HepG2 (cell line): Measurements from ENCODE around the gene RRP9. TPM values are rescaled to one million over a fixed set of nuclear protein-coding genes. Genes with fewer than 3 reads are reported as not detected.

Source experiments
- CEBPB ChIP-seq: IDR thresholded peaks from 2 replicates; pipeline ENCODE4 v1.6.1; 2011; ENCODE audit warnings: low read depth, low read length, improper control_type of control experiment, borderline replicate concordance
- DNMT1 ChIP-seq: sonication (generic); formaldehyde crosslinking; IDR thresholded peaks from 2 replicates; pipeline ENCODE4 v1.5.1; 2020; ENCODE audit warnings: mild to moderate bottlenecking, missing genetic modification reagents
- HNRNPLL ChIP-seq: fragments of 200-400 bp; formaldehyde crosslinking; IDR thresholded peaks from 2 replicates; pipeline ENCODE4 v1.6.1; 2017; ENCODE audit warnings: mild to moderate bottlenecking, low read depth, low read length; ENCODE audit not compliant: poor library complexity, severe bottlenecking
- KMT2B ChIP-seq: IDR thresholded peaks from 2 replicates; pipeline ENCODE4 v1.6.1; 2016; ENCODE audit warnings: missing genetic modification reagents, missing compliant biosample characterization
- MXD1 ChIP-seq: sonication (generic); formaldehyde crosslinking; IDR thresholded peaks from 2 replicates; pipeline ENCODE4 v1.4.0; 2020; ENCODE audit warnings: mild to moderate bottlenecking, missing genetic modification reagents
- PHB2 ChIP-seq: fragments of 450-650 bp; IDR thresholded peaks from 2 replicates; pipeline ENCODE4 v1.6.1; 2018; ENCODE audit not compliant: partially characterized antibody
- RXRA ChIP-seq: sonication (generic); formaldehyde crosslinking; IDR thresholded peaks from 2 replicates; pipeline ENCODE4 v1.5.1; 2020; ENCODE audit warnings: missing genetic modification reagents
- SMAD1 ChIP-seq: sonication (generic); formaldehyde crosslinking; IDR thresholded peaks from 2 replicates; pipeline ENCODE4 v1.4.0; 2020; ENCODE audit warnings: missing genetic modification reagents, low read depth, mild to moderate bottlenecking, borderline replicate concordance
- SMARCE1 ChIP-seq: fragments of 450-650 bp; IDR thresholded peaks from 2 replicates; pipeline ENCODE4 v1.6.1; 2017; ENCODE audit warnings: borderline replicate concordance
- SMC3 ChIP-seq: IDR thresholded peaks from 2 replicates; pipeline ENCODE4 v1.6.1; 2011; ENCODE audit warnings: low read length, improper control_type of control experiment
- SNAPC2 ChIP-seq: sonication (generic); formaldehyde crosslinking; IDR thresholded peaks from 2 replicates; pipeline ENCODE4 v1.8.1; 2022; ENCODE audit warnings: mild to moderate bottlenecking, missing genetic modification reagents
- SYNCRIP ChIP-seq: fragments of 200-400 bp; formaldehyde crosslinking; IDR thresholded peaks from 2 replicates; pipeline ENCODE4 v1.6.1; 2018; ENCODE audit warnings: mild to moderate bottlenecking, low read depth, low read length; ENCODE audit not compliant: insufficient read depth
- TCF12 ChIP-seq, 2 experiments: fragments of 450-650 bp in 1 of 2; sonication (generic) in 1 of 2; formaldehyde crosslinking in 1 of 2; IDR thresholded peaks; 2 replicates each; pipeline versions ENCODE4 v1.6.1 to v1.8.0; 2017 to 2022; ENCODE audit warnings: antibody characterized with exemption in 1 of 2, mild to moderate bottlenecking in 1 of 2, missing genetic modification reagents in 1 of 2, moderate library complexity in 1 of 2
- WIZ ChIP-seq: sonication (generic); formaldehyde crosslinking; IDR thresholded peaks from 2 replicates; pipeline ENCODE4 v1.5.1; 2020; ENCODE audit warnings: mild to moderate bottlenecking, missing genetic modification reagents
- ZFAT ChIP-seq: sonication (generic); formaldehyde crosslinking; conservative IDR thresholded peaks from 2 replicates; pipeline ENCODE4 v1.8.1; 2023; ENCODE audit warnings: missing genetic modification reagents, inconsistent platforms
- ZFP36 ChIP-seq: fragments of 150-350 bp; IDR thresholded peaks from 2 replicates; pipeline ENCODE4 v1.6.1; 2018; ENCODE audit warnings: borderline replicate concordance, low read length, low read depth; ENCODE audit not compliant: partially characterized antibody
- ZFP36L2 ChIP-seq: sonication (generic); formaldehyde crosslinking; IDR thresholded peaks from 2 replicates; pipeline ENCODE4 v1.4.0; 2020; ENCODE audit warnings: missing genetic modification reagents
- ZNF101 ChIP-seq: sonication (generic); formaldehyde crosslinking; IDR thresholded peaks from 2 replicates; pipeline ENCODE4 v1.4.0; 2020; ENCODE audit warnings: mild to moderate bottlenecking, low read depth, missing genetic modification reagents, borderline replicate concordance
- ZNF550 ChIP-seq: sonication (generic); formaldehyde crosslinking; IDR thresholded peaks from 2 replicates; pipeline ENCODE4 v1.4.0; 2020; ENCODE audit warnings: mild to moderate bottlenecking, missing genetic modification reagents, borderline replicate concordance
- ZNF570 ChIP-seq: sonication (generic); formaldehyde crosslinking; IDR thresholded peaks from 2 replicates; pipeline ENCODE4 v1.4.0; 2020; ENCODE audit warnings: mild to moderate bottlenecking, missing genetic modification reagents, borderline replicate concordance
- polyA plus RNA-seq, 8 experiments: library from polyadenylated mRNA; depleted of rRNA in 3 of 8; stranded (reverse) in 7 of 8; unstranded in 1 of 8; fragments of >200 nt; fragmentation: Illumina TruSeq in 4 of 8; extraction: Trizol in 4 of 8; gene quantifications; 2 replicates each; pipeline versions ENCODE4 v1.2.1 to v1.2.3, GENCODE V29; 2011 to 2016; ENCODE audit warnings: low read depth in 4 of 8, missing spikeins in 1 of 8, mixed read lengths in 1 of 8; ENCODE audit not compliant: insufficient read depth in 1 of 8
- total RNA-seq, 5 experiments: library from RNA; depleted of rRNA; stranded (reverse); fragments of >200 nt; fragmentation: Illumina TruSeq; extraction: Trizol; gene quantifications; 2 replicates each; pipeline ENCODE4 v1.2.3, GENCODE V29; 2016; ENCODE audit warnings: low read depth in 1 of 5
- TF ChIP-seq, protein P1 (sequence below): sonication (generic); formaldehyde crosslinking; IDR thresholded peaks from 2 replicates; pipeline ENCODE4 v1.5.0; 2020; ENCODE audit warnings: mild to moderate bottlenecking, missing genetic modification reagents
- TF ChIP-seq, protein P2 (sequence below): IDR thresholded peaks from 2 replicates; pipeline ENCODE4 v1.6.1; 2016; ENCODE audit warnings: mild to moderate bottlenecking, missing biosample characterization, missing genetic modification reagents
- TF ChIP-seq, protein P3 (sequence below): sonication (generic); formaldehyde crosslinking; IDR thresholded peaks from 2 replicates; pipeline ENCODE4 v1.8.0; 2023; ENCODE audit warnings: mild to moderate bottlenecking, missing genetic modification reagents
- TF ChIP-seq, protein P4 (sequence below): sonication (generic); formaldehyde crosslinking; IDR thresholded peaks from 2 replicates; pipeline ENCODE4 v1.4.0; 2020; ENCODE audit warnings: missing genetic modification reagents

The RRP9 gene
- total and polyA plus RNA-seq, 2 of the 13 experiments (the other 11 are each of a cell fraction or from before 2014, with no cell fraction given), result 14.8 to 44.0 TPM

DNA sequence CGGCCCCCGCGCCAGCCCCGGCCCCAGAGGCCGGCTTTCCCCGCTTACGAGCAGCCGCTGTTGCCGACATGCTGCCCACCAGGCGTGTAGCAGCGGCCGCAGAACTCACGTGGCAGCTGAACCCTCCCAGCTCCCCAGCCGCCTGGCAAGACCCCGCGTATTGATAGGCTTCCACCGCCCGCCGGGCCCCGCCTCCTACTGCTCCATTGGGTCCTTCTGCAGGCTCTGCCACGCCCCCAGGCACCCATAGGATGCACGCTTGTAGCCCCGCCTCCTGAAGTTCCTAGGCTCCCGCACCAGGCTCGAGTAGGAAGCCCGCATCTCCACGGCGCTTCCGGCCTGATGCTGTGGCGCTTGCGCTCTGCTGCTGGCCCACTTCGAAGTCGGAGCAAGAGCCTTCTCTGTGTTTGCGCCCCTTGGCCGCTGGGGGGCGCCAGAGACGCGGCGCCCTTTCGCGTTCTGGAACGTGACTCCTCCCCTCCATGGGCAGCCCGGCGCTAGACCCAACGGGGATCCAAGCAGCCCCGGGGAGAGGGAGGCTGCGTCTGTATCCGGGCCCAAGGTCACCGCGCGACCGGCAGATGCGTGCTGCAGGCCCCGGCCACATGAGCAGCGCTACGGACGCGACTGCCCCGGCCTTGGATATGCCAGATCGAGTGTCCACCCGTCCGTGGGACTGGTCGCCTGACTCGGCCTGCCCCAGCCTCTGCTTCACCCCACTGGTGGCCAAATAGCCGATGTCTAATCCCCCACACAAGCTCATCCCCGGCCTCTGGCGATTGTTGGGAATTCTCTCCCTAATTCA lies at the start of gene RRP9, which contains the start of gene PARP3 (continued):
- TF ChIP-seq, protein P1, sequence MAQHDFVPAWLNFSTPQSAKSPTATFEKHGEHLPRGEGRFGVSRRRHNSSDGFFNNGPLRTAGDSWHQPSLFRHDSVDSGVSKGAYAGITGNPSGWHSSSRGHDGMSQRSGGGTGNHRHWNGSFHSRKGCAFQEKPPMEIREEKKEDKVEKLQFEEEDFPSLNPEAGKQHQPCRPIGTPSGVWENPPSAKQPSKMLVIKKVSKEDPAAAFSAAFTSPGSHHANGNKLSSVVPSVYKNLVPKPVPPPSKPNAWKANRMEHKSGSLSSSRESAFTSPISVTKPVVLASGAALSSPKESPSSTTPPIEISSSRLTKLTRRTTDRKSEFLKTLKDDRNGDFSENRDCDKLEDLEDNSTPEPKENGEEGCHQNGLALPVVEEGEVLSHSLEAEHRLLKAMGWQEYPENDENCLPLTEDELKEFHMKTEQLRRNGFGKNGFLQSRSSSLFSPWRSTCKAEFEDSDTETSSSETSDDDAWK (CRISPR knock-in tag), result no peak
- TF ChIP-seq HNRNPLL (peak; percentile 74), SYNCRIP (no peak), CEBPB (no peak), TCF12 (IDR thresholded peaks at IDR 0.05) (no peak), TCF12 (CRISPR knock-in tag; IDR thresholded peaks at IDR 0.05) (no peak), SMARCE1 (no peak), ZFP36 (no peak), MXD1 (CRISPR knock-in tag) (peak; percentile 98), ZFP36L2 (CRISPR knock-in tag) (no peak), ZFAT (no peak), PHB2 (no peak), ZNF101 (no peak), SNAPC2 (CRISPR knock-in tag) (no peak), ZNF570 (CRISPR knock-in tag) (no peak), ZNF550 (CRISPR knock-in tag) (no peak), SMC3 (peak; percentile 16; the same call in 1 of the 2 replicates), RXRA (CRISPR knock-in tag) (peak; percentile 87), KMT2B (CRISPR knock-in tag) (peak; percentile 77), WIZ (CRISPR knock-in tag) (no peak; the same call in 1 of the 2 replicates), SMAD1 (peak; percentile 91; the same call in 1 of the 2 replicates), DNMT1 (CRISPR knock-in tag) (no peak; the same call in 1 of the 2 replicates)
- TF ChIP-seq, protein P2, sequence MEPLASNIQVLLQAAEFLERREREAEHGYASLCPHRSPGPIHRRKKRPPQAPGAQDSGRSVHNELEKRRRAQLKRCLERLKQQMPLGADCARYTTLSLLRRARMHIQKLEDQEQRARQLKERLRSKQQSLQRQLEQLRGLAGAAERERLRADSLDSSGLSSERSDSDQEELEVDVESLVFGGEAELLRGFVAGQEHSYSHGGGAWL (CRISPR knock-in tag), result peak; percentile 64
- TF ChIP-seq, protein P3, sequence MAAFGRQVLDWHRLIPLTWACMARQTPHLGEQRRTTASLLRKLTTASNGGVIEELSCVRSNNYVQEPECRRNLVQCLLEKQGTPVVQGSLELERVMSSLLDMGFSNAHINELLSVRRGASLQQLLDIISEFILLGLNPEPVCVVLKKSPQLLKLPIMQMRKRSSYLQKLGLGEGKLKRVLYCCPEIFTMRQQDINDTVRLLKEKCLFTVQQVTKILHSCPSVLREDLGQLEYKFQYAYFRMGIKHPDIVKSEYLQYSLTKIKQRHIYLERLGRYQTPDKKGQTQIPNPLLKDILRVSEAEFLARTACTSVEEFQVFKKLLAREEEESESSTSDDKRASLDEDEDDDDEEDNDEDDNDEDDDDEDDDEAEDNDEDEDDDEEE (CRISPR knock-in tag), result peak; percentile 89
- TF ChIP-seq, protein P4, sequence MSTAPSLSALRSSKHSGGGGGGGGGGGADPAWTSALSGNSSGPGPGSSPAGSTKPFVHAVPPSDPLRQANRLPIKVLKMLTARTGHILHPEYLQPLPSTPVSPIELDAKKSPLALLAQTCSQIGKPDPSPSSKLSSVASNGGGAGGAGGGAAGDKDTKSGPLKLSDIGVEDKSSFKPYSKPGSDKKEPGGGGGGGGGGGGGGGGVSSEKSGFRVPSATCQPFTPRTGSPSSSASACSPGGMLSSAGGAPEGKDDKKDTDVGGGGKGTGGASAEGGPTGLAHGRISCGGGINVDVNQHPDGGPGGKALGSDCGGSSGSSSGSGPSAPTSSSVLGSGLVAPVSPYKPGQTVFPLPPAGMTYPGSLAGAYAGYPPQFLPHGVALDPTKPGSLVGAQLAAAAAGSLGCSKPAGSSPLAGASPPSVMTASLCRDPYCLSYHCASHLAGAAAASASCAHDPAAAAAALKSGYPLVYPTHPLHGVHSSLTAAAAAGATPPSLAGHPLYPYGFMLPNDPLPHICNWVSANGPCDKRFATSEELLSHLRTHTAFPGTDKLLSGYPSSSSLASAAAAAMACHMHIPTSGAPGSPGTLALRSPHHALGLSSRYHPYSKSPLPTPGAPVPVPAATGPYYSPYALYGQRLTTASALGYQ (CRISPR knock-in tag), result peak; percentile 58; the same call in 1 of the 2 replicates
